Muscle layer of colon (tissue), 2 donors: ENCODE results near the gene LRMDA.
A peak's percentile ranks its signal among the peaks of the same experiment; 100 is the strongest.
"Not testable (repeated sequence)": the region's sequence is repeated elsewhere in the genome, so short reads cannot be mapped to it uniquely, and the experiment has no call there.

ENCODE experiments used
- H3K27ac ChIP-seq: one replicate; pipeline ENCODE4 v1.7.0; 2013; ENCODE audit warnings: low read depth, mild to moderate bottlenecking, low read length, moderate library complexity
- H3K27me3 ChIP-seq, 2 donors: one replicate each; pipeline ENCODE4 v1.7.0; 2013; ENCODE audit warnings: low read length in 2 of 2, mild to moderate bottlenecking in 2 of 2; ENCODE audit not compliant: insufficient read depth in 2 of 2, control insufficient read depth in 1 of 2
- H3K36me3 ChIP-seq: one replicate; pipeline ENCODE4 v1.7.0; 2013; ENCODE audit warnings: mild to moderate bottlenecking, low read length; ENCODE audit not compliant: insufficient read depth
- H3K4me1 ChIP-seq: one replicate; pipeline ENCODE4 v1.7.0; 2013; ENCODE audit warnings: mild to moderate bottlenecking, low read length; ENCODE audit not compliant: insufficient read depth
- H3K4me3 ChIP-seq, 2 donors: one replicate each; pipeline ENCODE4 v1.7.0; 2013; ENCODE audit warnings: low read length in 2 of 2, low read depth in 1 of 2, mild to moderate bottlenecking in 1 of 2, moderate library complexity in 1 of 2
- H3K9ac ChIP-seq: one replicate; pipeline ENCODE4 v1.7.0; 2013; ENCODE audit warnings: low read length
- H3K9me3 ChIP-seq: one replicate; pipeline ENCODE4 v1.7.0; 2013; ENCODE audit warnings: mild to moderate bottlenecking, low read length
- donor health status: abdominal sarcoma.
- donor health status: Adenocarcinoma of cecum.

The LRMDA gene

GRCh38 chr10:76491216-76491615, 1059.8 kb downstream of the LRMDA start:
- H3K4me1 ChIP-seq, result no peaks in the 10 kb centered on the region
- no peaks in the 10 kb centered on the region for H3K27me3 ChIP-seq
- no peak overlapping the region for H3K9ac ChIP-seq
- no peak overlapping the region for H3K4me3 ChIP-seq
- H3K27ac ChIP-seq, result no peak overlapping the region
- no peaks in the 10 kb centered on the region for H3K36me3 ChIP-seq
- H3K9me3 ChIP-seq, result peaks cover 15% of the 10 kb centered on the region

GRCh38 chr10:76492026-76492425, 1060.6 kb downstream of the LRMDA start:
- H3K27me3 ChIP-seq, result no peaks in the 10 kb centered on the region
- peaks cover 15% of the 10 kb centered on the region for H3K9me3 ChIP-seq
- H3K36me3 ChIP-seq, result no peaks in the 10 kb centered on the region
- H3K27ac ChIP-seq, result no peak overlapping the region
- no peak overlapping the region for H3K9ac ChIP-seq
- H3K4me3 ChIP-seq, result no peak overlapping the region
- no peaks in the 10 kb centered on the region for H3K4me1 ChIP-seq

DNA sequence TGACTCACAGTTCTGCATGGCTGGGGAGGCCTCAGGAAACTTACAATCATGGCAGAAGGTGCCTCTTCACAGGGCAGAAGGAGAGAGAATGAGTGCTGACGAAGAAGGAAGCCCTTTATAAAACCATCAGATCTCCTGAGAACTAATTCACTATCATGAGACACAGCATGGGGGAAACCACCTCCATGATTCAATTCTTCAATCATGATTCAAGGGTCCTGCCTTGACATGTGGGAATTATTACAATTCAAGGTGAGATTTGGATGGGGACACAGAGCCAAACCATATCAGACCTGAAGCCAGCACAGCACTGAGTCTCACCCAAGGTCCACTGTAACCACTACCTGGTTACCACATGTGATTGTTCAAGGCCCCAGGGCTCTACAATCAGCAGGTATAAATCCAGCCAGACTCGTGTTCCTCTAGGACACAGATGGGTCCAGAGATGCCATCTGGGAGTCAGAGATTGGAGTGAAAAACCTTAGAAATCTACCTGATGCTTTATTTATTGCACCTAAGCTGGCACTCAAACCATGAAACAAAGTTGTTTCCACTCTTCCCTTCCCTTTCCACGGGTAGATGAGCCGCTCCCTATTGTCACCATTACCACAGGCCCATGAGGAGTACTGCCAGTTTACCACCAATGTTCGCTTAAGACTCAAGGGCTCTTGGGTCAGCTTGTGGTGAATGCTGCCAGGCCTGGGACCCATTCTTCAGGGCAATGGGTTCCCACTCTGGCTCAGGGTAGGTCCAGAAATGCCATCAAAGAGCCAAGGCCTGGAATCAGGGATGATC, 1061.5 kb downstream of the LRMDA start:
- Histone ChIP-seq H3K9me3 (peaks cover 15% of the 10 kb centered on the region), H3K27ac (no peak overlapping the region), H3K4me1 (no peaks in the 10 kb centered on the region), H3K36me3 (no peaks in the 10 kb centered on the region), H3K4me3 (no peak overlapping the region), H3K27me3 (no peaks in the 10 kb centered on the region), H3K9ac (no peak overlapping the region)

- Histone ChIP-seq H3K9me3 (peaks cover 13% of the 10 kb centered on the region), H3K36me3 (no peaks in the 10 kb centered on the region), H3K27ac (no peak overlapping the region), H3K9ac (no peak overlapping the region), H3K4me1 (no peaks in the 10 kb centered on the region), H3K27me3 (no peaks in the 10 kb centered on the region), H3K4me3 (no peak overlapping the region)
Measured at GRCh38 chr10:76497666-76498065, 1066.2 kb downstream of the LRMDA start.

DNA sequence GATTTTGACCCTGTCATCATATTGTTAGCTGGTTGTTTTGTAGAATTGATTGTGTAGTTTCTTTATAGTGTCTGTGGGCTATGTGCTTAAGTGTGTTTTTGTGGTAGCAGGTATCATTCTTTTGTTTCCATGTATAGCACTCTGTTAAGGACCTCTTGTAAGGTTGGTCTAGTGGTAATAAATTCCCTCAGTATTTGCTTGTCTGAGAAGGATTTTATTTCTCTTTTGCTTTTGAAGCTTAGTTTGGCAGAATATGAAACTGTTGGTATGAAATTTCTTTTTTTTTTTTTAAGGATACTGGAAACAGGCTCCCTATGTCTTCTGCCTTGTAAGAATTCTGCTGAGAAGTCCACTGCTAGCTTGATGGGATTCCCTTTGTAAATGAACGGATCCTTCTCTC, 1073.4 kb downstream of the LRMDA start:
- Histone ChIP-seq H3K9ac (no peak overlapping the region), H3K9me3 (no peaks in the 10 kb centered on the region), H3K27ac (no peak overlapping the region)

DNA sequence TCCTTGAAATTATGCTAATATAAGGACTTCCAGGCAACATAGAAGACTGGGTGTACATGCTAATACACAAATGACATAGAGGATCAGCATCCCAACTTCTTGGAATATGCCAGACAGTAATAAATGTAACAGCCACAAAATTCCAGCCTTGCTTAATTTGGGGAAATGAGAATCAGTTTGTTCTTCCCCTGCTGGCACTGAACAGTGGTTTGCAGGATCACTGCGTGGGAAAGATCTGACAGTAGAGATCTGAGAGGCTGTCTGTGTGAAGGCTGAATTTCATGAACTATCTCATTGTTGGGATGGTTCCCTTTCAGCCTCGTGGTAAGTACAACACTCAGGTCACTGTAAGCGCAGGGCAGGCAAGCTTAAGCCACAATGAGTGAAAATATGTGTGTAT, 1078.0 kb downstream of the LRMDA start:
- H3K36me3 ChIP-seq, result no peaks in the 10 kb centered on the region
- no peak overlapping the region for H3K4me3 ChIP-seq
- H3K27ac ChIP-seq, result no peak overlapping the region
- H3K4me1 ChIP-seq, result peaks cover 5% of the 10 kb centered on the region
- H3K9me3 ChIP-seq, result no peaks in the 10 kb centered on the region
- H3K27me3 ChIP-seq, result no peaks in the 10 kb centered on the region
- H3K9ac ChIP-seq, result no peak overlapping the region

More for the DNA sequence above, 1073.4 kb downstream of the LRMDA start:
- Histone ChIP-seq H3K36me3 (no peaks in the 10 kb centered on the region), H3K4me1 (no peaks in the 10 kb centered on the region), H3K4me3 (no peak overlapping the region), H3K27me3 (no peaks in the 10 kb centered on the region)

GRCh38 chr10:76514321-76514720, 1082.9 kb downstream of the LRMDA start:
- Histone ChIP-seq H3K4me3 (no peak overlapping the region), H3K27ac (no peak overlapping the region), H3K27me3 (no peaks in the 10 kb centered on the region), H3K4me1 (peaks cover 10% of the 10 kb centered on the region), H3K36me3 (no peaks in the 10 kb centered on the region), H3K9me3 (no peaks in the 10 kb centered on the region), H3K9ac (no peak overlapping the region)

GRCh38 chr10:76514869-76515268, 1083.4 kb downstream of the LRMDA start:
- Histone ChIP-seq H3K4me3 (no peak overlapping the region), H3K27me3 (no peaks in the 10 kb centered on the region), H3K9me3 (no peaks in the 10 kb centered on the region), H3K9ac (no peak overlapping the region), H3K36me3 (no peaks in the 10 kb centered on the region), H3K4me1 (peaks cover 10% of the 10 kb centered on the region), H3K27ac (no peak overlapping the region)

- H3K9ac ChIP-seq, result no peak overlapping the region
- H3K4me3 ChIP-seq, result no peak overlapping the region
- H3K27me3 ChIP-seq, result no peaks in the 10 kb centered on the region
- no peaks in the 10 kb centered on the region for H3K9me3 ChIP-seq
- peaks cover 30% of the 10 kb centered on the region for H3K4me1 ChIP-seq
- H3K27ac ChIP-seq, result peak overlapping the region; percentile 64
- no peaks in the 10 kb centered on the region for H3K36me3 ChIP-seq
Measured at GRCh38 chr10:76522547-76522946, 1091.1 kb downstream of the LRMDA start.

DNA sequence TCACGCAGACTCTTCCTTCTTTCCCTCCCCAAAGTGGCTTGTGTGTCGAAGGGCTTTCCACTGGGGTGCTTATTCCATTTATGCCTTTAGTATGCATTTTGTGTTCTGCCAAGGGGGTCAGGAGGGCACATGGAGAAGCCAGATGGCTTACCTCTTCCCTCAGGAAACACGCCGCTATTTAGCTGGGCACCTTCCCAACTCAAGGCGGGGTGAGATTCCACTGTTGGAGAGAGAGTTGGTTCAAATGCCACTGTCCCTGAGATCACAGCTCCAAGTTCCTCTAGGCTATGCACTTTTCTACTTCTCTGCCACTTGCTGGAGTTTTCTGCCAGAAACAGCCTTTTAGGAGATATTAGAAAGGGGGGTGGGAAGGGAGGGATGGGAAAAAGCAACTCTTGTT, 1091.8 kb downstream of the LRMDA start:
- peaks cover 30% of the 10 kb centered on the region for H3K4me1 ChIP-seq
- no peaks in the 10 kb centered on the region for H3K9me3 ChIP-seq
- H3K27me3 ChIP-seq, result no peaks in the 10 kb centered on the region
- H3K9ac ChIP-seq, result no peak overlapping the region
- peak overlapping the region; percentile 64 for H3K27ac ChIP-seq
- no peak overlapping the region for H3K4me3 ChIP-seq
- no peaks in the 10 kb centered on the region for H3K36me3 ChIP-seq

DNA sequence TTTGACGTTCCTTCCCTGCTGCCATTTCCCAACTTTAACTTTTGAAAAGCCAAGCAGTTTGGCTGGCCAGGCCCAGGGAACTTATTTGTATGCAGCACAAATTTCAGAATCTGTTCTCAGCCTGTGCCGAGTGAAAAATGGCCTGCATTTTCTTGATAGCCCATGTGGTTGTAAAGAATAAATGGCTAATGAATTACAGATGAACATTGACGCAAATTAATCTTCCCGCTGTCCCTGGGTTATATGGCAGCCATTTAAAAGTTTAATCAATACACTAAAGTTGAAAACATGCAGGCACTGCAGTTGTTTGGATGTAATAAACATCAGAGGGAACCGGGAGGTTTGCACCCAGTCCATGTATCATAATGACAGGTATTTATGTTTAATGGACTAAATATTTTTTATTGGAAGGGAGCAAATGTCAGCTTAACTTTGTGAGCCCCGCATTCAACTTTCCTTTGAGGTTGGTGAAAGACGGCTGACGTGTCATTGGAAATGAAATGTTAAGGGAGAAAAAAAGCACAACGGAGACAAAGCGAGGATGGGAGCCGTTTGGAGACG, 1092.4 kb downstream of the LRMDA start:
- Histone ChIP-seq H3K9ac (no peak overlapping the region), H3K36me3 (no peaks in the 10 kb centered on the region), H3K4me3 (no peak overlapping the region), H3K27me3 (no peaks in the 10 kb centered on the region), H3K27ac (peak overlapping the region; percentile 64), H3K4me1 (peaks cover 33% of the 10 kb centered on the region), H3K9me3 (no peaks in the 10 kb centered on the region)

DNA sequence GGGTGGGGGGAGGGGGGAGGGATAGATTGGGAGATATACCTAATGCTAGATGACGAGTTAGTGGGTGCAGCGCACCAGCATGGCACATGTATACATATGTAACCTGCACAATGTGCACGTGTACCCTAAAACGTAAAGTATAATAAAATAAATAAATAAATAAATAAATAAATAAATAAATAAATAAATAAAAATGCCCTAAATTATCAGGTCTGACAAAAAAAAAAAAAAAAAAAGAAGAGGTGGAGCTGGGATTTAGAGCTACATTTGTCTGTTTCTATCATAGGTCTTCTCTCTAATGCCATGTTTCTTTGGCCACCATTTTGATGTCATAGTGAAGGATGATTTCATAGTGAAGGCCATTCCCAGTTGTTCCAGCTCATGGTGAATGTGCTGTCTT, 1095.4 kb downstream of the LRMDA start:
- not testable (repeated sequence) for H3K9me3 ChIP-seq, H3K9ac ChIP-seq, H3K27ac ChIP-seq, H3K27me3 ChIP-seq, H3K4me3 ChIP-seq, H3K36me3 ChIP-seq
- peaks cover 27% of the 10 kb centered on the region for H3K4me1 ChIP-seq
